ENCODE data around the gene SUCNR1.
"Not testable (repeated sequence)": the region's sequence is repeated elsewhere in the genome, so short reads cannot be mapped to it uniquely, and the experiment has no call there.

SUCNR1 gene

GRCh38 chr3:151924753-151925152 lies 51.3 kb downstream of the SUCNR1 start:
- no peak for DNase-seq
- in situ Hi-C loops (cut with HindIII; ENCODE audit: low pct_ligation_motif_present, low pct_unique_long_range_greater_than_20kb, low sequenced_read_pairs), result no loop called here

DNA sequence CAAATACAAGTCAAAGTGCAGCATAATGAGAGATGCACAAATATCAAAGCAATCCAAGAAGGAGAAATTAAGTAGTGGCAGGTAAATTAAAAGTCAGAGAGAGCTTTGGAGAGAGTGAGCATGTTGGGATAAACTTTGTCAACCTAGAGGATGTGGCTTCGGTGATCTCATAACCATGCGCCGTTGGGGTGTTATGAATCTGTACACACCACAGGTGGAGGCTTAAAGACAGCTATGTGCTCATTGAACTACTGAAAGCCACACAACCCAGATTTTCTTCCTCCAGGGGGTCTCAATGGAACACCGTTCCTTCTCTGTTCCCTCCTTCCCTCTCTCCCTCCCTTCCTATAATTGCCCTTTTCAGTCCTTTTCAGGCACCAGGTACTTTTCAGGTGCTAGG lies 52.0 kb downstream of the SUCNR1 start:
- DNase-seq, result no peak
- in situ Hi-C loops (cut with HindIII; ENCODE audit: low pct_ligation_motif_present, low pct_unique_long_range_greater_than_20kb, low sequenced_read_pairs), result no loop called here

GRCh38 chr3:151925876-151926275 lies 52.4 kb downstream of the SUCNR1 start:
- peak; percentile 16 for DNase-seq
- in situ Hi-C loops (cut with HindIII; ENCODE audit: low pct_ligation_motif_present, low pct_unique_long_range_greater_than_20kb, low sequenced_read_pairs), result no loop called here

DNA sequence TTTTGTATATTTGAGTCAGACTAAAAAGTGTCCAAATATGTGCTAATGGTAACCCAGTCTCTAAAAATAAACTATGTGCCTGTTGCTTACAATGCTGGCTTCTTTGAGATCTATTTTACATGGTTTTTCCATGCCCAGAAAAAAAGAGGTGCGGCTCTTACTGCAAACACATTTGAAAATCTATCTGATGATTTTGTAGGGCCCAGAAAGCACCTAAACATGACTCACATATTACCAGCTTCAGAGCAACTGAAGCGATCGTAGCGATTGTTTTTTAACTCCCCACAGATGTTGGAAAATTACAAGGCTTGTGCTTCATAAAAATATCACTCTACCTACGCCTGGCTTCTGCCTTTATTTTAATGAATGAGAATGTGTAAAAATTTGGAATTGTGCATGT lies 53.5 kb downstream of the SUCNR1 start:
- DNase-seq, result peak; percentile 25
- in situ Hi-C loops (cut with HindIII; ENCODE audit: low pct_ligation_motif_present, low pct_unique_long_range_greater_than_20kb, low sequenced_read_pairs), result no loop called here

DNA sequence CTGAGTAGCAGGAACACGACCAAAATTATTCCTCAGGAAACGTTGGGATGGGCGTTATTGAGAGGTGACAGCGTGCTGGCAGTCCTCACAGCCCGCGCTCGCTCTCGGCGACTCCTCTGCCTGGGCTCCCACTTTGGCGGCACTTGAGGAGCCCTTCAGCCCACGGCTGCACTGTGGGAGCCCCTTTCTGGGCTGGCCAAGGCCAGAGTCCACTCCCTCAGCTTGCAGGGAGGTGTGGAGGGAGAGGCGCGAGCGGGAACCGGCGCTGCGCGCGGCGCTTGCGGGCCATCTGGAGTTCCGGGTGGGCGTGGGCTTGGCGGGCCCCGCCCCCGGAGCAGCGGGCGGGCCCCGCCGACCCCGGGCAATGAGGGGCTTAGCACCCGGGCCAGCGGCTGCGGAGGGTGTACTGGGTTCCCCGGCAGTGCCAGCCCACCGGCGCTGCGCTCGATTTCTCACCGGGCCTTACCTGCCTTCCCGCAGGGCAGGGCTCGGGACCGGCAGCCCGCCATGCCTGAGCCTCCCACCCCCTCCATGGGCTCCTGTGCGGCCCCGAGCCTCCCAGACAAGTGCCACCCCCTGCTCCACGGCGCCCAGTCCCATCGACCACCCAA lies 54.6 kb downstream of the SUCNR1 start:
- DNase-seq; in situ Hi-C loops (cut with HindIII; ENCODE audit: low pct_ligation_motif_present, low pct_unique_long_range_greater_than_20kb, low sequenced_read_pairs): not testable (repeated sequence)

GRCh38 chr3:151931171-151931570 lies 57.7 kb downstream of the SUCNR1 start:
- DNase-seq, result no peak
- in situ Hi-C loops (cut with HindIII; ENCODE audit: low pct_ligation_motif_present, low pct_unique_long_range_greater_than_20kb, low sequenced_read_pairs), result no loop called here

- in situ Hi-C loops (cut with HindIII; ENCODE audit: low pct_ligation_motif_present, low pct_unique_long_range_greater_than_20kb, low sequenced_read_pairs), result no loop called here
- no peak for DNase-seq
Observed at GRCh38 chr3:151933234-151933853, 59.9 kb downstream of the SUCNR1 start.
